H1 (cell line): ENCODE measurements around the gene AKTIP. TPM values are rescaled to one million over a fixed set of nuclear protein-coding genes. Genes with fewer than 3 reads are reported as not detected.

ENCODE experiments used
- BCL11A ChIP-seq, 2 experiments: IDR thresholded peaks; one replicate each; pipeline ENCODE4 v1.6.1; 2011; ENCODE audit warnings: low read depth in 2 of 2, low read length in 2 of 2, mild to moderate bottlenecking in 2 of 2
- CTBP2 ChIP-seq: IDR thresholded peaks from 2 replicates; pipeline ENCODE4 v1.7.0; 2011; ENCODE audit warnings: borderline replicate concordance, mild to moderate bottlenecking, moderate library complexity, mixed read lengths, low read length; ENCODE audit not compliant: insufficient read depth, insufficient read length
- EGR1 ChIP-seq: IDR thresholded peaks from 2 replicates; pipeline ENCODE4 v1.6.1; 2011; ENCODE audit warnings: low read depth, low read length, borderline replicate concordance
- FOSL1 ChIP-seq: IDR thresholded peaks from 2 replicates; pipeline ENCODE4 v1.6.1; 2011; ENCODE audit warnings: mild to moderate bottlenecking, low read depth, low read length, moderate library complexity; ENCODE audit not compliant: insufficient read depth
- HDAC6 ChIP-seq: IDR thresholded peaks from one replicate; pipeline ENCODE4 v1.7.1; 2012; ENCODE audit warnings: low read depth, mild to moderate bottlenecking, inconsistent platforms, low read length, moderate library complexity
- RAD21 ChIP-seq, 2 experiments: IDR thresholded peaks in 1 of 2; conservative IDR thresholded peaks in 1 of 2; 2 replicates each; pipeline ENCODE4 v1.6.1; 2011; ENCODE audit warnings: low read depth in 2 of 2, low read length in 2 of 2, improper control_type of control experiment in 1 of 2, inconsistent platforms in 1 of 2, mild to moderate bottlenecking in 1 of 2, moderate library complexity in 1 of 2
- SIX5 ChIP-seq: IDR thresholded peaks from 2 replicates; pipeline ENCODE4 v1.6.1; 2011; ENCODE audit warnings: mild to moderate bottlenecking, low read depth, low read length
- polyA plus RNA-seq, 7 experiments: library from polyadenylated mRNA; depleted of rRNA in 3 of 7; stranded (reverse) in 5 of 7; unstranded in 2 of 7; fragments of >200 nt in 5 of 7; fragments of 200-250 nt in 2 of 7; gene quantifications; 1 replicate in 5 of 7; 2 replicates in 1 of 7; 4 replicates in 1 of 7; pipeline versions ENCODE4 v1.2.1 to v1.2.3, GENCODE V29; 2011 to 2013; ENCODE audit warnings: missing spikeins in 2 of 7, mixed read lengths in 2 of 7
- total RNA-seq: library from RNA; stranded (reverse); fragmentation: NEBNext Ultra II Directional; extraction: Animal tissue kit (Norgen Biotek cat#: 25700); gene quantifications from 2 replicates; pipeline ENCODE4 v1.2.1, GENCODE V29; 2021
- TF ChIP-seq, protein P1 (sequence below): IDR thresholded peaks from 2 replicates; pipeline ENCODE4 v1.6.1; 2012; ENCODE audit warnings: inconsistent platforms

Gene AKTIP
- total and polyA plus RNA-seq, 2 of the 8 experiments (the other 6 are each of a cell fraction or from before 2014, with no cell fraction given): 15.0 to 15.6 TPM

DNA sequence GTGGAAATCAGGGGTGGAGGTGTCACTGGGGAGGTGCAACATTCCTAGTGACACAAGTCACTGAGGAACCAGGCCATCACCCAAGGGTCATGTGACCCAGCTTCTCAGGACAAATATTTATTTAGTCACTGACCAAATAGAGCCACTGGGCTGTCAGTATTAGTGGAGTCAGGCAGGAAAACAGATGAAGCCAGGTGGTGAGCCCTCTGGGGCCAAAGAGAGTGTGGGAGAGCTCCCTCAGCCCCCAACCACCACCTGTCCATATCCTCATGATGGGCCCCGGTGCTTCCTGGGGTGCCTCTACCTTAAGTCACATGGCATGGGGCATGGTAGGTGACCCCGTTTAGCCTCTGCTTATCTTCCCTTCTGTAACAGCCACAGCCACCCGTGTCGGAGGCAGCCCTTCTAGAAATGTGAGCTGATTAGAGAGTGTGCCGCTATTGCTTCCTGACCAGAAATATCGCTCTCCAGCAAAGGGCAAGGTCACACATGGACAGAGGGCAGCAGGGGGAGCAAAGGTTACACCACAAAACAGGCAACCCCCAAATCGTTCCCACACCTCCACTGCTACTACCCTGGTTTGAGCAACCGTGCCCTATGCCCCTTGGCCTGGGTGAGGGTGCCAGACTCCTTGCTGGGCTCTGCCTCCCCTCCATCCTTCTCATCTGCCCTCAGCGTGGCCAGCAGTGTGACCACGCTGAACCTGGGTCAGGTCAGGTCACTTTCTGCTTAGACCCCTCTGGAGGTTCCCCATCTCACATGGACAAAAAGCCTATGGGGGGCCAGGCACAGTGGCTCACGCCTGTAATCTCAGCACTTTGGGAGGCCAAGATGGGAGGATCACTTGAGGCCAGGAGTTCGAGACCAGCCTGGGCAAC, 8.6 kb upstream of the AKTIP start (continued):
- TF ChIP-seq, protein P1, sequence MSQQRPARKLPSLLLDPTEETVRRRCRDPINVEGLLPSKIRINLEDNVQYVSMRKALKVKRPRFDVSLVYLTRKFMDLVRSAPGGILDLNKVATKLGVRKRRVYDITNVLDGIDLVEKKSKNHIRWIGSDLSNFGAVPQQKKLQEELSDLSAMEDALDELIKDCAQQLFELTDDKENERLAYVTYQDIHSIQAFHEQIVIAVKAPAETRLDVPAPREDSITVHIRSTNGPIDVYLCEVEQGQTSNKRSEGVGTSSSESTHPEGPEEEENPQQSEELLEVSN: no peak
- TF ChIP-seq EGR1 (no peak), FOSL1 (no peak), HDAC6 (no peak), SIX5 (no peak), BCL11A (IDR thresholded peaks at IDR 0.05; ENCODE audit: low read depth in 2 of 2, low read length in 2 of 2) (no peak), RAD21 (IDR thresholded peaks at IDR 0.05 in 1 of 2, conservative IDR thresholded peaks at IDR 0.05 in 1 of 2; ENCODE audit: low read depth in 2 of 2, low read length in 2 of 2) (no peak), CTBP2 (no peak)
